ACC112 (cell line): ENCODE measurements around the gene BBS5.
"Not testable (repeated sequence)": the region's sequence is repeated elsewhere in the genome, so short reads cannot be mapped to it uniquely, and the experiment has no call there.

Experiments used
- H2AFZ ChIP-seq: fragments of 200-600 bp; sonication (generic); one replicate; pipeline ENCODE4 v1.6.0; 2017; ENCODE audit warnings: antibody characterized with exemption, low read length; ENCODE audit not compliant: unreplicated experiment
- H3K27ac ChIP-seq: fragments of 200-600 bp; sonication (generic); 2 replicates; pipeline ENCODE4 v1.5.1; 2014; ENCODE audit warnings: low read depth, mild to moderate bottlenecking, antibody characterized with exemption, low read length, moderate library complexity
- H3K27me3 ChIP-seq: fragments of 200-600 bp; sonication (generic); 2 replicates; pipeline ENCODE4 v1.6.1; 2014; ENCODE audit warnings: mild to moderate bottlenecking, antibody characterized with exemption, low read length, moderate library complexity, mixed read lengths; ENCODE audit not compliant: insufficient read depth
- H3K36me3 ChIP-seq: fragments of 200-600 bp; sonication (generic); 2 replicates; pipeline ENCODE4 v1.6.1; 2016; ENCODE audit warnings: mild to moderate bottlenecking, antibody characterized with exemption, low read length, moderate library complexity, mixed read lengths; ENCODE audit not compliant: insufficient read depth
- H3K4me1 ChIP-seq: fragments of 200-600 bp; sonication (generic); one replicate; pipeline ENCODE4 v1.6.1; 2016; ENCODE audit warnings: low read length, mixed read lengths; ENCODE audit not compliant: insufficient read depth, unreplicated experiment, control insufficient read depth
- H3K4me3 ChIP-seq: fragments of 200-600 bp; sonication (generic); 2 replicates; pipeline ENCODE4 v1.5.1; 2014; ENCODE audit warnings: mild to moderate bottlenecking, low read depth, low read length
- H3K79me2 ChIP-seq: fragments of 200-600 bp; sonication (generic); one replicate; pipeline ENCODE4 v1.6.0; 2016; ENCODE audit warnings: low read length; ENCODE audit not compliant: control insufficient read depth, unreplicated experiment, insufficient read depth

The BBS5 gene

GRCh38 chr2:169479257-169480078 is at the start of gene BBS5:
Gene BBS5 (plus strand): TSS chr2:169479494. CDS start chr2:169479554, 60 bp downstream.
- Histone ChIP-seq H3K36me3 (no peaks in the 10 kb centered on the region; the same call in 1 of the 2 replicates), H3K4me1 (peaks cover 8% of the 10 kb centered on the region), H3K4me3 (peak within 1 kb of the TSS; percentile 88), H3K27me3 (no peaks in the 10 kb centered on the region), H3K27ac (peak within 1 kb of the TSS; percentile 46), H3K79me2 (peaks cover 3% of the 10 kb centered on the region), H2AFZ (peak within 1 kb of the TSS; percentile 95)

DNA sequence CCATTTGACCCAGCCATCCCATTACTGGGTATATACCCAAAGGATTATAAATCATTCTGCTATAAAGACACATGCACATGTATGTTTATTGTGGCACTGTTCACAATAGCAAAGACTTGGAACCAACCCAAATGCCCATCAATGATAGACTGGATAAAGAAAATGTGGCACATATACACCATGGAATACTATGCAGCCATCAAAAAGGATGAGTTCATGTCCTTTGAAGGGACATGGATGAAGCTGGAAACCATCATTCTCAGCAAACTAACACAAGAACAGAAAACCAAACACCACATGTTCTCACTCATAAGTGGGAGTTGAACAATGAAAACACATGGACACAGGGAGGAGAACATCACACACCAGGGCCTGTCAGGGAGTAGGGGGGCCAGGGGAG is 47.5 kb upstream of the BBS5 start:
- not testable (repeated sequence) for H3K4me3 ChIP-seq, H3K79me2 ChIP-seq, H3K4me1 ChIP-seq, H3K36me3 ChIP-seq, H2AFZ ChIP-seq, H3K27ac ChIP-seq
- H3K27me3 ChIP-seq: peaks cover 59% of the 10 kb centered on the region

DNA sequence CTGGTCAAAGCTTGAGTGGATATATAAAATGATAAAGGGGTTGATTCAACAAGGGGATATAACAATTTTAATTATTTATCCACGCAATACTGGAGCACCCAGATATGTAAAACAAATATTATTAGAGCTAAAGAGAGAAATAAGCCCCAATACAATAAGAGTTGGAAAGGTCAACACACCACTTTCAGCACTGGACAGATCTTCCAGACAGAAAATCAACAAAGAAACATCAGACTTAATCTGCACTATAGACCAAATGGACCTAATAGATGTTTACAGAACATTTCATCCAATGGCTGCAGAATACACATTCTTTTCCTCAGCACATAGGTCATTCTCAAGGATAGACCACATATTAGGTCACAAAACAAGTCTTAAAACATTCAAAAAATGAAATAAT is 45.1 kb upstream of the BBS5 start:
- H3K79me2 ChIP-seq, H3K4me1 ChIP-seq, H3K27ac ChIP-seq, H2AFZ ChIP-seq, H3K36me3 ChIP-seq, H3K4me3 ChIP-seq: not testable (repeated sequence)
- peaks cover 57% of the 10 kb centered on the region for H3K27me3 ChIP-seq

GRCh38 chr2:169438466-169439072 is 40.7 kb upstream of the BBS5 start:
- peaks cover 80% of the 10 kb centered on the region for H3K27me3 ChIP-seq
- no peaks in the 10 kb centered on the region for H3K4me1 ChIP-seq
- no peak overlapping the region for H3K27ac ChIP-seq
- no peak overlapping the region for H2AFZ ChIP-seq
- H3K79me2 ChIP-seq: no peaks in the 10 kb centered on the region
- no peak overlapping the region for H3K4me3 ChIP-seq
- no peaks in the 10 kb centered on the region for H3K36me3 ChIP-seq

- peaks cover 69% of the 10 kb centered on the region for H3K27me3 ChIP-seq
- no peak overlapping the region for H3K27ac ChIP-seq
- H3K4me3 ChIP-seq: no peak overlapping the region
- H3K79me2 ChIP-seq: no peaks in the 10 kb centered on the region
- H3K36me3 ChIP-seq: no peaks in the 10 kb centered on the region
- no peak overlapping the region for H2AFZ ChIP-seq
- H3K4me1 ChIP-seq: no peaks in the 10 kb centered on the region
These were observed 39.4 kb upstream of the BBS5 start for GRCh38 chr2:169439900-169440299.

GRCh38 chr2:169446452-169446851 is 32.8 kb upstream of the BBS5 start:
- no peaks in the 10 kb centered on the region for H3K4me1 ChIP-seq
- no peaks in the 10 kb centered on the region for H3K79me2 ChIP-seq
- no peak overlapping the region for H3K4me3 ChIP-seq
- H3K27ac ChIP-seq: no peak overlapping the region
- peaks cover 13% of the 10 kb centered on the region for H3K27me3 ChIP-seq
- no peak overlapping the region for H2AFZ ChIP-seq
- H3K36me3 ChIP-seq: no peaks in the 10 kb centered on the region

DNA sequence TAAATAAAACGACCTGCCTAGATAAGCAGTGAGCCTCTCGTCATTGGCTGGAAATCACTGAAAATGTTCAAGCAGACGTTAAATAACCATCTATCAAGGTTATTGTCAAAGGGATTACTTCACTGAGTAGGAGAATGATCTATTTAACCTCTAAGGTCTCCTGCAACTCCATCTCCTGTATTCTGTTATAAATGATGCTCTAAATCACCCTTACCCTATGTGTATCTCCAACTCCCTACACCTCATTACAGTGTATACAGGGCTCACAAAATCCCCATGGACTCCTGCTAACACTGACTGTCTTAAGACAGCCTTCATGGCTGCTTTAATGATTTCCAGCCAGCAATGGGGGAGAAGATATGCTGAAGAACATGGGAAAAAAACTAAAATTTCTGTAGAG is 31.0 kb upstream of the BBS5 start:
- no peak overlapping the region for H3K4me3 ChIP-seq
- peaks cover 5% of the 10 kb centered on the region for H3K27me3 ChIP-seq
- H3K4me1 ChIP-seq: no peaks in the 10 kb centered on the region
- no peak overlapping the region for H3K27ac ChIP-seq
- H2AFZ ChIP-seq: no peak overlapping the region
- H3K36me3 ChIP-seq: no peaks in the 10 kb centered on the region
- H3K79me2 ChIP-seq: no peaks in the 10 kb centered on the region

DNA sequence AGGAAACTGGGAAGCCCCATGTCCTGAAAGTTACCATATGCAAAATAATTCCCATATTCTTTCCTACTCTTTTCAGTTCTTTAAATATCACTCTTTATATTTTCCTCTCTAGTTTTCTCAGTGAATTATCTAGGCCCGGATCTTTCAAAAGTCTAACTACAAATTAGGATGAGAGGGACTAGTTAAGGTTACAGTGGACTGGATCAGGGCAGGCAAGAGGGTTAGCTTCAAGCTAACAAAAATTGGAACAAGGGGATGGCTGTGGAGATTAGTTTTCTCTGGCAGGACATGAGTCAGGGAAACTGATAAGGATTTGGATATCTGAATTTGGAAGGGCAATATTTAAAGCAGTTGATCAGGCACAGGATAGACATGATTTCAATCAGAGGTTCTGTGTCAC is 30.4 kb upstream of the BBS5 start:
- no peaks in the 10 kb centered on the region for H3K4me1 ChIP-seq
- H3K27me3 ChIP-seq: peaks cover 3% of the 10 kb centered on the region; the same call in 1 of the 2 replicates
- no peak overlapping the region for H2AFZ ChIP-seq
- H3K27ac ChIP-seq: no peak overlapping the region
- H3K79me2 ChIP-seq: no peaks in the 10 kb centered on the region
- no peak overlapping the region for H3K4me3 ChIP-seq
- H3K36me3 ChIP-seq: no peaks in the 10 kb centered on the region

- Histone ChIP-seq H2AFZ (no peak overlapping the region), H3K4me1 (no peaks in the 10 kb centered on the region), H3K36me3 (no peaks in the 10 kb centered on the region), H3K79me2 (no peaks in the 10 kb centered on the region), H3K4me3 (no peak overlapping the region), H3K27ac (no peak overlapping the region), H3K27me3 (no peaks in the 10 kb centered on the region)
These were observed 27.2 kb upstream of the BBS5 start for GRCh38 chr2:169452080-169452479.

GRCh38 chr2:169453044-169453443 is 26.2 kb upstream of the BBS5 start:
- H3K79me2 ChIP-seq, H2AFZ ChIP-seq, H3K27ac ChIP-seq, H3K4me3 ChIP-seq, H3K4me1 ChIP-seq, H3K36me3 ChIP-seq, H3K27me3 ChIP-seq: not testable (repeated sequence)

GRCh38 chr2:169461143-169461542 is 18.2 kb upstream of the BBS5 start:
- Histone ChIP-seq H3K4me3 (no peak overlapping the region), H2AFZ (no peak overlapping the region), H3K79me2 (no peaks in the 10 kb centered on the region), H3K27me3 (no peaks in the 10 kb centered on the region), H3K27ac (no peak overlapping the region), H3K4me1 (peaks cover 21% of the 10 kb centered on the region), H3K36me3 (no peaks in the 10 kb centered on the region)
